B cell (primary cell): ENCODE measurements around the gene APLN. TPM values are rescaled to one million over a fixed set of nuclear protein-coding genes. Genes with fewer than 3 reads are reported as not detected.

Experiments used
- ATAC-seq: fragments of 200-7000 bp; cut with Tn5 transposase; one replicate; pipeline ENCODE4 v1.10.0; 2021; ENCODE audit warnings: low read depth, mild to moderate bottlenecking, moderate number of reproducible peaks, moderate library complexity
- CTCF ChIA-PET: fragments of 350-600 bp; sonication (Branson Sonifier 250); formaldehyde crosslinking; loops from one replicate; lab custom pipeline; 2021; ENCODE audit warnings: antibody characterized with exemption, inconsistent platforms; lab: Charles Lee
- POLR2A ChIA-PET: fragments of 350-600 bp; sonication (Branson Sonifier 250); formaldehyde crosslinking; loops from one replicate; lab custom pipeline; 2021; ENCODE audit warnings: antibody characterized with exemption; lab: Charles Lee
- DNase-seq: peaks from one replicate; pipeline ENCODE4 v3.0.0; 2013
- H2AFZ ChIP-seq: 2 replicates; pipeline ENCODE4 v1.6.1; 2012; ENCODE audit warnings: mild to moderate bottlenecking, low read depth, low read length; ENCODE audit not compliant: insufficient read depth, poor library complexity, severe bottlenecking
- H3K27ac ChIP-seq, 2 donors: 1 replicate in 1 of 2; 2 replicates in 1 of 2; pipeline ENCODE4 v1.5.1; 2012 to 2013; ENCODE audit warnings: low read length in 2 of 2, mild to moderate bottlenecking in 2 of 2, moderate library complexity in 1 of 2
- H3K27me3 ChIP-seq, 4 experiments: fragments of 200-600 bp in 1 of 4; sonication (generic) in 1 of 4; replicated peaks in 1 of 4; 1 replicate in 2 of 4; 2 replicates in 2 of 4; pipeline versions ENCODE4 v1.6.1 to v1.7.0; 2013 to 2016; ENCODE audit warnings: low read length in 3 of 4, mild to moderate bottlenecking in 2 of 4, mixed read lengths in 1 of 4, moderate library complexity in 1 of 4; ENCODE audit not compliant: insufficient read depth in 4 of 4, control insufficient read depth in 3 of 4; ENCODE audit errors: control extremely low read depth in 1 of 4
- H3K36me3 ChIP-seq, 2 experiments: replicated peaks in 1 of 2; 1 replicate in 1 of 2; 2 replicates in 1 of 2; pipeline versions ENCODE4 v1.6.1 to v1.7.1; 2013; ENCODE audit warnings: low read length in 1 of 2; ENCODE audit not compliant: insufficient read depth in 2 of 2, control insufficient read depth in 1 of 2; ENCODE audit errors: control extremely low read depth in 1 of 2, extremely low read depth in 1 of 2
- H3K4me1 ChIP-seq, 2 donors: fragments of 200-600 bp in 1 of 2; sonication (generic) in 1 of 2; 1 replicate in 1 of 2; 2 replicates in 1 of 2; pipeline versions ENCODE4 v1.5.1 to v1.6.1; 2013 to 2017; ENCODE audit warnings: low read length in 2 of 2; ENCODE audit not compliant: control insufficient read depth in 2 of 2, insufficient read depth in 2 of 2
- H3K4me2 ChIP-seq: replicated peaks from 2 replicates; pipeline ENCODE3; 2012; ENCODE audit warnings: mild to moderate bottlenecking, low read depth, low read length; ENCODE audit not compliant: poor library complexity, severe bottlenecking
- H3K4me3 ChIP-seq, 5 experiments: fragments of 200-600 bp in 1 of 5; sonication (generic) in 1 of 5; 1 replicate in 3 of 5; 2 replicates in 2 of 5; pipeline versions ENCODE4 v1.5.1 to v1.7.0; 2011 to 2016; ENCODE audit warnings: low read length in 4 of 5, mild to moderate bottlenecking in 4 of 5, low read depth in 2 of 5, control low read depth in 1 of 5, moderate library complexity in 1 of 5; ENCODE audit not compliant: insufficient read depth in 1 of 5; ENCODE audit errors: control extremely low read depth in 1 of 5, extremely low read depth in 1 of 5
- H3K79me2 ChIP-seq: fragments of 200-600 bp; sonication (generic); one replicate; pipeline ENCODE4 v1.6.0; 2016; ENCODE audit warnings: low read length; ENCODE audit not compliant: control insufficient read depth, insufficient read depth
- H3K9ac ChIP-seq: fragments of 200-600 bp; sonication (generic); 2 replicates; pipeline ENCODE4 v1.6.1; 2017; ENCODE audit warnings: mild to moderate bottlenecking, low read length, moderate library complexity
- H3K9me3 ChIP-seq, 3 donors: one replicate each; pipeline versions ENCODE4 v1.6.1 to v1.7.1; 2013; ENCODE audit warnings: low read length in 2 of 3; ENCODE audit not compliant: control insufficient read depth in 2 of 3, insufficient read depth in 1 of 3; ENCODE audit errors: control extremely low read depth in 1 of 3
- H4K20me1 ChIP-seq: 2 replicates; pipeline ENCODE4 v1.6.0; 2012; ENCODE audit warnings: mild to moderate bottlenecking, low read length; ENCODE audit not compliant: insufficient read depth, control insufficient read depth, poor library complexity, severe bottlenecking
- H3K27ac Mint-ChIP-seq: one replicate; pipeline ENCODE4 v1.8.0; 2021; ENCODE audit warnings: mixed read lengths
- H3K27me3 Mint-ChIP-seq: one replicate; pipeline ENCODE4 v1.8.0; 2021; ENCODE audit warnings: mixed read lengths
- H3K4me1 Mint-ChIP-seq: one replicate; pipeline ENCODE4 v1.8.0; 2021; ENCODE audit warnings: mixed read lengths
- H3K4me3 Mint-ChIP-seq: one replicate; pipeline ENCODE4 v1.8.0; 2021; ENCODE audit warnings: mixed read lengths
- H3K9me3 Mint-ChIP-seq: one replicate; pipeline ENCODE4 v1.8.0; 2022; ENCODE audit warnings: mixed read lengths; ENCODE audit not compliant: insufficient read depth
- CTCF ChIP-seq: fragments of 200-600 bp; IDR thresholded peaks from one replicate; pipeline ENCODE4 v1.8.0; 2022; ENCODE audit warnings: antibody characterized with exemption, mild to moderate bottlenecking
- EZH2 ChIP-seq: IDR thresholded peaks from 2 replicates; pipeline ENCODE4 v1.6.1; 2012; ENCODE audit warnings: borderline replicate concordance, low read depth, mild to moderate bottlenecking, moderate library complexity, low read length; ENCODE audit not compliant: insufficient read depth, poor library complexity, severe bottlenecking
- WGBS: methylation state at CpG from one replicate; pipeline ENCODE4 v1.1.5; 2013; ENCODE audit warnings: missing lambda C conversion rate; ENCODE audit not compliant: insufficient coverage; 5-methylcytosine and 5-hydroxymethylcytosine counted together
- intact Hi-C: fragments of 100-400 bp; cut with micrococcal nuclease; formaldehyde crosslinking; loops from one replicate; pipeline ENCODE4 v1.10.0; 2022
- polyA plus RNA-seq: library from polyadenylated mRNA; depleted of rRNA; stranded (reverse); fragments of >200 nt; gene quantifications from 2 replicates; pipeline ENCODE4 v1.2.3, GENCODE V29; 2012
- total RNA-seq, 2 donors: library from RNA; stranded (reverse); fragments of 120-200 nt in 1 of 2; gene quantifications; 1 replicate in 1 of 2; 2 replicates in 1 of 2; pipeline versions ENCODE4 v1.2.3 to v1.2.4, GENCODE V29; 2013 to 2022

The APLN gene
- total and polyA plus RNA-seq, 2 donors (not counting 1 experiment from before 2014, with no cell fraction given), result not detected

GRCh38 chrX:129653181-129653970 lies 1.4 kb downstream of the APLN start:
- Histone ChIP-seq H3K27ac (no peak overlapping the region), H3K79me2 (no peaks in the 10 kb centered on the region), H3K36me3 (no peaks in the 10 kb centered on the region), H3K4me1 (peaks cover 19% of the 10 kb centered on the region in 2 donors), H3K27me3 (peaks cover 0 to 27% (median 5%) of the 10 kb centered on the region in 4 experiments), H3K4me2 (peak overlapping the region; percentile 83), H2AFZ (peak overlapping the region; percentile 60), H3K9ac (peak overlapping the region; percentile 51), H3K4me3 (no peak overlapping the region), H4K20me1 (no peaks in the 10 kb centered on the region), H3K9me3 (no peaks in the 10 kb centered on the region)
- WGBS, result 59% methylated on average over 4 of the region's 10 CpGs
- no peak for DNase-seq
- Mint-ChIP-seq H3K27me3 (peaks cover 5% of the 10 kb centered on the region), H3K27ac (peak overlapping the region; percentile 37), H3K4me1 (peaks cover 15% of the 10 kb centered on the region), H3K4me3 (peak overlapping the region; percentile 79), H3K9me3 (no peaks in the 10 kb centered on the region)
- ATAC-seq, result peak; percentile 24
- intact Hi-C loops, result no loop called here
- CTCF ChIA-PET, result interaction anchor here (1.6 to 5.9 kb wide), 2 partner anchors 42 to 170 kb away, joined by 3 to 28 read pairs; no protein-coding TSS in a partner anchor
- POLR2A ChIA-PET, result no interaction called here
- TF ChIP-seq CTCF, result no peak
- no peak for TF ChIP-seq EZH2

GRCh38 chrX:129652565-129653169 lies 2.1 kb downstream of the APLN start:
- no peak overlapping the region for H3K27ac Mint-ChIP-seq
- ATAC-seq (no peak), DNase-seq (no peak)
- no peaks in the 10 kb centered on the region for H3K9me3 ChIP-seq
- no peak overlapping the region for H3K9ac ChIP-seq
- H3K27me3 ChIP-seq, result peaks cover 0 to 27% (median 5%) of the 10 kb centered on the region in 4 experiments
- no peak overlapping the region for H3K27ac ChIP-seq
- H3K4me3 Mint-ChIP-seq, result peak overlapping the region; percentile 54
- H2AFZ ChIP-seq, result no peak overlapping the region
- peaks cover 19% of the 10 kb centered on the region in 2 donors for H3K4me1 ChIP-seq
- H3K4me2 ChIP-seq, result no peak overlapping the region
- no peaks in the 10 kb centered on the region for H3K36me3 ChIP-seq
- H4K20me1 ChIP-seq, result no peaks in the 10 kb centered on the region
- CTCF ChIA-PET, result interaction anchor here (5.9 kb wide), 1 partner anchor 171 kb away, joined by 28 read pairs; no protein-coding TSS in a partner anchor
- no peak overlapping the region for H3K4me3 ChIP-seq
- H3K9me3 Mint-ChIP-seq, result no peaks in the 10 kb centered on the region
- POLR2A ChIA-PET, result no interaction called here
- peaks cover 15% of the 10 kb centered on the region for H3K4me1 Mint-ChIP-seq
- 83% methylated on average over 2 of the region's 8 CpGs for WGBS
- H3K27me3 Mint-ChIP-seq, result peaks cover 5% of the 10 kb centered on the region
- no peaks in the 10 kb centered on the region for H3K79me2 ChIP-seq
- intact Hi-C loops, result no loop called here
- no peak for TF ChIP-seq CTCF
